CD14-positive monocyte (primary cell): ENCODE measurements around the gene SPINT3. TPM values are rescaled to one million over a fixed set of nuclear protein-coding genes. Genes with fewer than 3 reads are reported as not detected.

Source experiments
- DNase-seq, 3 donors: peaks; one replicate each; pipeline ENCODE4 v3.0.0-alpha.2; 2011 to 2022
- H2AFZ ChIP-seq: 2 replicates; pipeline ENCODE4 v1.6.0; 2012; ENCODE audit warnings: mild to moderate bottlenecking, low read depth, low read length, inconsistent platforms; ENCODE audit not compliant: insufficient read depth, poor library complexity, severe bottlenecking
- H3K27ac ChIP-seq, 2 donors: 1 replicate in 1 of 2; 2 replicates in 1 of 2; pipeline ENCODE4 v1.5.1; 2012 to 2013; ENCODE audit warnings: low read length in 2 of 2, control low read depth in 1 of 2, inconsistent platforms in 1 of 2, low read depth in 1 of 2, mild to moderate bottlenecking in 1 of 2
- H3K27me3 ChIP-seq, 2 donors: one replicate each; pipeline versions ENCODE4 v1.6.0 to v1.6.1; 2011 to 2013; ENCODE audit warnings: low read length in 2 of 2; ENCODE audit not compliant: control insufficient read depth in 2 of 2, insufficient read depth in 2 of 2
- H3K36me3 ChIP-seq, 2 donors: replicated peaks in 1 of 2; 1 replicate in 1 of 2; 2 replicates in 1 of 2; pipeline versions ENCODE4 v1.5.1 to v1.6.1; 2012 to 2013; ENCODE audit warnings: low read length in 2 of 2, control low read depth in 1 of 2, inconsistent platforms in 1 of 2, mild to moderate bottlenecking in 1 of 2; ENCODE audit not compliant: insufficient read depth in 2 of 2, control insufficient read depth in 1 of 2
- H3K4me1 ChIP-seq, 2 donors: 1 replicate in 1 of 2; 2 replicates in 1 of 2; pipeline versions ENCODE4 v1.5.1 to v1.6.1; 2012 to 2013; ENCODE audit warnings: low read length in 2 of 2, control low read depth in 1 of 2, inconsistent platforms in 1 of 2, mild to moderate bottlenecking in 1 of 2, moderate library complexity in 1 of 2; ENCODE audit not compliant: insufficient read depth in 2 of 2, control insufficient read depth in 1 of 2
- H3K4me2 ChIP-seq: replicated peaks from 2 replicates; pipeline ENCODE3; 2012; ENCODE audit warnings: low read length, moderate library complexity, mild to moderate bottlenecking; ENCODE audit not compliant: poor library complexity, severe bottlenecking; ENCODE audit errors: extremely low read depth
- H3K4me3 ChIP-seq, 3 experiments: fragments of 200-600 bp in 1 of 3; sonication (generic) in 1 of 3; replicated peaks in 1 of 3; 1 replicate in 2 of 3; 2 replicates in 1 of 3; pipeline ENCODE4 v1.5.1; 2011 to 2013; ENCODE audit warnings: low read length in 3 of 3, mild to moderate bottlenecking in 3 of 3, control low read depth in 2 of 3, low read depth in 2 of 3, inconsistent platforms in 1 of 3, moderate library complexity in 1 of 3
- H3K79me2 ChIP-seq: 2 replicates; pipeline ENCODE4 v1.6.0; 2012; ENCODE audit warnings: mild to moderate bottlenecking, control low read depth, inconsistent platforms, low read length, moderate library complexity; ENCODE audit not compliant: insufficient read depth
- H3K9ac ChIP-seq: 2 replicates; pipeline ENCODE4 v1.6.0; 2017; ENCODE audit warnings: low read length, mild to moderate bottlenecking; ENCODE audit not compliant: insufficient read depth, poor library complexity, severe bottlenecking
- H3K9me3 ChIP-seq, 2 donors: replicated peaks in 1 of 2; 1 replicate in 1 of 2; 2 replicates in 1 of 2; pipeline versions ENCODE4 v1.5.1 to v1.6.1; 2012 to 2013; ENCODE audit warnings: low read length in 2 of 2, control low read depth in 1 of 2; ENCODE audit not compliant: control insufficient read depth in 1 of 2, insufficient read depth in 1 of 2
- H4K20me1 ChIP-seq: 2 replicates; pipeline ENCODE4 v1.6.0; 2012; ENCODE audit warnings: mild to moderate bottlenecking, low read length, control low read depth, moderate library complexity; ENCODE audit not compliant: insufficient read depth
- H3K27ac Mint-ChIP-seq, 7 donors: one replicate each; pipeline ENCODE4 v1.8.0; 2020; ENCODE audit warnings: mild to moderate bottlenecking in 7 of 7, mixed read lengths in 7 of 7, moderate library complexity in 6 of 7, inconsistent platforms in 2 of 7
- H3K27me3 Mint-ChIP-seq, 3 donors: one replicate each; pipeline ENCODE4 v1.8.0; 2021 to 2022; ENCODE audit warnings: low read depth in 3 of 3, mild to moderate bottlenecking in 3 of 3, mixed read lengths in 3 of 3, moderate library complexity in 3 of 3, inconsistent platforms in 1 of 3
- H3K36me3 Mint-ChIP-seq, 2 donors: one replicate each; pipeline ENCODE4 v1.8.0; 2020; ENCODE audit warnings: mixed read lengths in 2 of 2, inconsistent platforms in 1 of 2, mild to moderate bottlenecking in 1 of 2
- H3K4me1 Mint-ChIP-seq: one replicate; pipeline ENCODE4 v1.8.0; 2020; ENCODE audit warnings: mild to moderate bottlenecking, mixed read lengths
- H3K4me3 Mint-ChIP-seq, 2 donors: one replicate each; pipeline ENCODE4 v1.8.0; 2020; ENCODE audit warnings: mild to moderate bottlenecking in 2 of 2, mixed read lengths in 2 of 2, moderate library complexity in 1 of 2
- H3K9me3 Mint-ChIP-seq, 7 donors: one replicate each; pipeline ENCODE4 v1.8.0; 2020 to 2022; ENCODE audit warnings: mixed read lengths in 7 of 7, mild to moderate bottlenecking in 6 of 7, moderate library complexity in 6 of 7, inconsistent platforms in 2 of 7
- CTCF ChIP-seq: fragments of 200-600 bp; IDR thresholded peaks from one replicate; pipeline ENCODE4 v1.8.0; 2022; ENCODE audit warnings: antibody characterized with exemption, mild to moderate bottlenecking
- WGBS: methylation state at CpG from one replicate; pipeline ENCODE4 v1.1.5; 2013; ENCODE audit warnings: missing lambda C conversion rate; ENCODE audit not compliant: insufficient coverage; 5-methylcytosine and 5-hydroxymethylcytosine counted together
- intact Hi-C, 2 donors: fragments of 100-400 bp; cut with micrococcal nuclease; formaldehyde crosslinking; loops; one replicate each; pipeline versions ENCODE4 v1.15.0 to v1.15.1; 2023
- polyA plus RNA-seq, 3 donors: library from polyadenylated mRNA; depleted of rRNA in 1 of 3; unstranded in 2 of 3; stranded (reverse) in 1 of 3; fragments of 300-500 nt in 2 of 3; fragments of >200 nt in 1 of 3; fragmentation: Illumina TruSeq in 2 of 3; gene quantifications; 1 replicate in 2 of 3; 2 replicates in 1 of 3; pipeline ENCODE4 v1.2.3, GENCODE V29; 2012 to 2021

The SPINT3 gene
- polyA plus RNA-seq, 3 donors, result not detected

DNA sequence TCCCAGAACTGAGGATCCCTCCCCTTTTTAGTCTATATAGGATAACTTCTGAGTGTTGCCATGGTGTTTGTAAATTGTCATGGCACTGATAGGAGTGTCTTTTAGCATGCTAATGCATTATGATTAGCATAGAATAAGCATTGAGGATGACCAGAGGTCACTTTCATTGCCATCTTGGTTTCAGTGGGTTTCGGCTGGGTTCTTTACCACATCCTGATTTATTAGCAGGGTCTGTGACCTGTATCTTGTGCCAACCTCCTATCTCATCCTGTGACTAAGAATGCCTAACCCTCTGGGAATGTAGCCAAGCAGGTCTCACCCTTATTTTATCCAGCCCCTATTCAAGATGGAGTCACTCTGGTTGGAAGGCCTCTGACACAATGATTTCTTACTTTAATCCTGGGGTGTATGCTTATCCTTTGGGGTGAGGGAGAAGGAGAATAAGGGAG is 26.3 kb downstream of the SPINT3 start:
- peaks cover under 1% of the 10 kb centered on the region for H3K4me1 Mint-ChIP-seq
- peaks cover 18 to 42% (median 26%) of the 10 kb centered on the region in 3 donors for H3K27me3 Mint-ChIP-seq
- H3K4me3 ChIP-seq, result no peak overlapping the region
- WGBS, result no CpG with 5 or more reads among the region's 1 CpG
- H3K36me3 ChIP-seq, result no peaks in the 10 kb centered on the region
- no peak overlapping the region for H3K27ac ChIP-seq
- H3K9me3 Mint-ChIP-seq, result peaks cover 0 to 3% (median 0%) of the 10 kb centered on the region in 7 donors
- H3K79me2 ChIP-seq, result no peaks in the 10 kb centered on the region
- no peak overlapping the region for H2AFZ ChIP-seq
- H3K9ac ChIP-seq, result no peak overlapping the region
- no peak overlapping the region for H3K27ac Mint-ChIP-seq
- intact Hi-C loops, result no loop called here
- DNase-seq, result no peak
- TF ChIP-seq CTCF, result no peak
- H3K36me3 Mint-ChIP-seq, result no peaks in the 10 kb centered on the region
- H4K20me1 ChIP-seq, result no peaks in the 10 kb centered on the region
- H3K9me3 ChIP-seq, result no peaks in the 10 kb centered on the region
- H3K4me1 ChIP-seq, result no peaks in the 10 kb centered on the region
- no peak overlapping the region for H3K4me3 Mint-ChIP-seq
- no peak overlapping the region for H3K4me2 ChIP-seq
- H3K27me3 ChIP-seq, result peaks cover 3 to 17% of the 10 kb centered on the region in 2 donors

DNA sequence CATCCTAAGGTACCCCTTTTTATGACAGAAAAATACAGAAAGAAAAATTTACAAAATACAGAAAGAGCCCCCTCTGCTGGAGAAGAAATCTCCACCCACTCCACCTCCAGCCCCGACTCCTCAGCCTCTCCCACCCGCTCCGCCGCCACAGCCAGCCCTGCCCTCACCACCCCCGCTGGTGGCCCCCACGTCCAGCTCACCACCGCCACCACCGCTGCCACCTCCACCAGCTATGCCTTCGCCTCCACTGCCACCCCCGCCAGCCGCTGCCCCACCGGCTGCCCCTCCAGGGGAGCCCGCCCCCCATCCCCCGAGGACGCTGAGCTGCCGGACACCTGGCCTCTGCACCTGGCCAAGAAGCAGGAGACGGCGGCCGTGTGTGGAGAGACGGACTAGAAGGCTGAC is 28.2 kb downstream of the SPINT3 start:
- Histone ChIP-seq H3K4me1 (no peaks in the 10 kb centered on the region), H3K36me3 (no peaks in the 10 kb centered on the region), H3K4me3 (no peak overlapping the region), H4K20me1 (no peaks in the 10 kb centered on the region), H3K9ac (no peak overlapping the region), H3K27me3 (peaks cover 3 to 23% of the 10 kb centered on the region in 2 donors), H3K79me2 (no peaks in the 10 kb centered on the region), H3K27ac (no peak overlapping the region), H3K9me3 (no peaks in the 10 kb centered on the region), H3K4me2 (no peak overlapping the region), H2AFZ (no peak overlapping the region)
- DNase-seq, result no peak
- Mint-ChIP-seq H3K9me3 (no peaks in the 10 kb centered on the region), H3K27ac (no peak overlapping the region), H3K36me3 (no peaks in the 10 kb centered on the region), H3K4me1 (no peaks in the 10 kb centered on the region), H3K4me3 (no peak overlapping the region), H3K27me3 (peaks cover 20 to 45% (median 30%) of the 10 kb centered on the region in 3 donors)
- intact Hi-C loops, result no loop called here
- WGBS, result 28% methylated on average over 16 of the region's 20 CpGs
- TF ChIP-seq CTCF, result peak; percentile 29
